Activated CD4-positive, alpha-beta T cell treated with anti-CD3 and anti-CD28 coated beads, Interleukin-2, amount 50 U/mL, for 48 hours (primary cell): Measurements from ENCODE around the gene CTTNBP2.

ENCODE experiments used
- DNase-seq, 2 experiments: peaks; one replicate each; pipeline ENCODE4 v3.0.0-alpha.2; 2020

CTTNBP2 gene

GRCh38 chr7:117873310-117874190 is at the start of gene CTTNBP2:
Gene CTTNBP2, minus strand, starts transcription at chr7:117873441. Its CDS starts 26 bp downstream, at chr7:117873415.
- peak; percentile 1 to 6 for DNase-seq

- DNase-seq = no peak
These were observed 43.1 kb upstream of the CTTNBP2 start for GRCh38 chr7:117916309-117916708.

GRCh38 chr7:117912421-117912820 is 39.2 kb upstream of the CTTNBP2 start:
- no peak for DNase-seq

- no peak for DNase-seq
These were observed 35.0 kb upstream of the CTTNBP2 start for GRCh38 chr7:117908031-117908795.

- DNase-seq = no peak
These were observed 33.9 kb upstream of the CTTNBP2 start for GRCh38 chr7:117907049-117907640.

GRCh38 chr7:117902314-117902889 is 29.2 kb upstream of the CTTNBP2 start:
- no peak for DNase-seq

GRCh38 chr7:117901089-117901797 is 28.0 kb upstream of the CTTNBP2 start:
- no peak for DNase-seq

- no peak for DNase-seq
These were observed 23.1 kb upstream of the CTTNBP2 start for GRCh38 chr7:117896339-117896738.

- DNase-seq = no peak
These were observed 22.0 kb upstream of the CTTNBP2 start for GRCh38 chr7:117895276-117895675.

GRCh38 chr7:117894037-117894436 is 20.8 kb upstream of the CTTNBP2 start:
- DNase-seq = no peak

- DNase-seq = no peak
These were observed 19.6 kb upstream of the CTTNBP2 start for GRCh38 chr7:117892821-117893220.

- DNase-seq = no peak
These were observed 16.4 kb upstream of the CTTNBP2 start for GRCh38 chr7:117889611-117890010.

- no peak for DNase-seq
These were observed 15.4 kb upstream of the CTTNBP2 start for GRCh38 chr7:117888627-117889026.

- DNase-seq = no peak
These were observed 9.4 kb upstream of the CTTNBP2 start for GRCh38 chr7:117882594-117882993.

- no peak for DNase-seq
These were observed 3.5 kb upstream of the CTTNBP2 start for GRCh38 chr7:117876761-117877160.

GRCh38 chr7:117875566-117875965 is 2.3 kb upstream of the CTTNBP2 start:
- no peak for DNase-seq

- DNase-seq = no peak
These were observed 1.0 kb upstream of the CTTNBP2 start for GRCh38 chr7:117874191-117874700.

- no peak for DNase-seq
These were observed 506 bp downstream of the CTTNBP2 start for GRCh38 chr7:117872561-117873309.

- DNase-seq = no peak
These were observed 1.3 kb downstream of the CTTNBP2 start for GRCh38 chr7:117871778-117872538.

- DNase-seq = no peak
These were observed 1.9 kb downstream of the CTTNBP2 start for GRCh38 chr7:117871401-117871777.
